HEK293T (cell line): ENCODE results near the gene PARP8.
"Not testable (repeated sequence)": the region's sequence is repeated elsewhere in the genome, so short reads cannot be mapped to it uniquely, and the experiment has no call there.

Source experiments
- CTCF ChIA-PET: fragments of 350-600 bp; formaldehyde crosslinking; extraction: SDS; loops from one replicate; lab custom pipeline; 2021; ENCODE audit warnings: antibody characterized with exemption, inconsistent platforms; lab: Yijun Ruan, JAX
- POLR2A ChIA-PET: fragments of 350-600 bp; formaldehyde crosslinking; extraction: SDS; loops from one replicate; lab custom pipeline; 2020; ENCODE audit warnings: antibody characterized with exemption, inconsistent platforms; lab: Yijun Ruan, JAX
- DNase-seq: peaks from one replicate; pipeline ENCODE4 v3.0.0; 2012; ENCODE audit warnings: mixed read lengths; ENCODE audit errors: extremely low spot score
- ARNT ChIP-seq: fragments of 450-650 bp; IDR thresholded peaks from 2 replicates; pipeline ENCODE4 v1.6.1; 2017; ENCODE audit warnings: mild to moderate bottlenecking
- BHLHE40 ChIP-seq: fragments of 450-650 bp; IDR thresholded peaks from 2 replicates; pipeline ENCODE4 v1.6.1; 2016; ENCODE audit warnings: mild to moderate bottlenecking, moderate library complexity, borderline replicate concordance
- CTBP1 ChIP-seq: fragments of 450-650 bp; IDR thresholded peaks from 2 replicates; pipeline ENCODE4 v1.6.1; 2016; ENCODE audit warnings: borderline replicate concordance
- ELF4 ChIP-seq: fragments of 450-650 bp; IDR thresholded peaks from 2 replicates; pipeline ENCODE4 v1.6.1; 2017; ENCODE audit warnings: antibody characterized with exemption
- FOXA1 ChIP-seq: fragments of 450-650 bp; IDR thresholded peaks from 2 replicates; pipeline ENCODE4 v1.6.1; 2016; ENCODE audit warnings: mild to moderate bottlenecking
- FOXK2 ChIP-seq: fragments of 450-650 bp; IDR thresholded peaks from 2 replicates; pipeline ENCODE4 v1.6.1; 2016; ENCODE audit warnings: mild to moderate bottlenecking
- FOXM1 ChIP-seq: fragments of 450-650 bp; IDR thresholded peaks from 2 replicates; pipeline ENCODE4 v1.6.1; 2017; ENCODE audit warnings: mild to moderate bottlenecking, borderline replicate concordance
- HDGF ChIP-seq: fragments of 450-650 bp; IDR thresholded peaks from 2 replicates; pipeline ENCODE4 v1.6.1; 2017; ENCODE audit warnings: antibody characterized with exemption, borderline replicate concordance
- L3MBTL2 ChIP-seq: fragments of 450-650 bp; conservative IDR thresholded peaks from 2 replicates; pipeline ENCODE4 v1.6.1; 2016; ENCODE audit warnings: mild to moderate bottlenecking
- LEF1 ChIP-seq: fragments of 450-650 bp; IDR thresholded peaks from 2 replicates; pipeline ENCODE4 v1.6.1; 2017; ENCODE audit warnings: mild to moderate bottlenecking, borderline replicate concordance
- NFRKB ChIP-seq: fragments of 450-650 bp; IDR thresholded peaks from 2 replicates; pipeline ENCODE4 v1.6.1; 2016; ENCODE audit warnings: mild to moderate bottlenecking, moderate library complexity
- SP1 ChIP-seq: fragments of 450-650 bp; IDR thresholded peaks from 2 replicates; pipeline ENCODE4 v1.6.1; 2017
- SUZ12 ChIP-seq: fragments of 450-650 bp; IDR thresholded peaks from 2 replicates; pipeline ENCODE4 v1.6.1; 2016; ENCODE audit warnings: mild to moderate bottlenecking
- TARDBP ChIP-seq: fragments of 450-650 bp; IDR thresholded peaks from 2 replicates; pipeline ENCODE4 v1.6.1; 2016
- ZNF384 ChIP-seq: fragments of 450-650 bp; IDR thresholded peaks from 2 replicates; pipeline ENCODE4 v1.6.1; 2016
- TF ChIP-seq, protein P1 (sequence below): fragments of 450-650 bp; IDR thresholded peaks from 2 replicates; pipeline ENCODE4 v1.6.1; 2016

Gene PARP8

DNA sequence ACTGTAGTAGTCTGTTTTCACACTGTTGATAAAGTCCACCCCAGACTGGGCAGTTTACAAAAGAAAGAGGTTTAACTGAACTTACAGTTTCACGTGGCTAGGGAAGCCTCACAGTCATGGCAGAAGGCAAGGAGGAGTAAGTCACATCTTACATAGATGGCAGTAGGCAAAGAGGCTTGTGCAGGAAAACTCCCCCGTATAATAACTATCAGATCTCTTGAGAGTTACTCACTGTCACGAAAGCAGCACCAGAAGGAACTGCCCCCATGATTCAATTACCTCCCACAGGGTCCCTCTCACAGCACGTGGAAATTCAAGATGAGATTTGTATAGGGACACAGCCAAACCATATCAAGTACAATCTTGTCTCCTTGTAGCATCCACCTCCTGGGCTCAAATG lies 21.1 kb downstream of the PARP8 start:
- no peak for DNase-seq
- ChIA-PET POLR2A (no interaction called here), CTCF (no interaction called here)
- TF ChIP-seq SP1 (no peak), L3MBTL2 (no peak), CTBP1 (no peak), TARDBP (no peak), ZNF384 (no peak), FOXM1 (no peak), SUZ12 (no peak)

DNA sequence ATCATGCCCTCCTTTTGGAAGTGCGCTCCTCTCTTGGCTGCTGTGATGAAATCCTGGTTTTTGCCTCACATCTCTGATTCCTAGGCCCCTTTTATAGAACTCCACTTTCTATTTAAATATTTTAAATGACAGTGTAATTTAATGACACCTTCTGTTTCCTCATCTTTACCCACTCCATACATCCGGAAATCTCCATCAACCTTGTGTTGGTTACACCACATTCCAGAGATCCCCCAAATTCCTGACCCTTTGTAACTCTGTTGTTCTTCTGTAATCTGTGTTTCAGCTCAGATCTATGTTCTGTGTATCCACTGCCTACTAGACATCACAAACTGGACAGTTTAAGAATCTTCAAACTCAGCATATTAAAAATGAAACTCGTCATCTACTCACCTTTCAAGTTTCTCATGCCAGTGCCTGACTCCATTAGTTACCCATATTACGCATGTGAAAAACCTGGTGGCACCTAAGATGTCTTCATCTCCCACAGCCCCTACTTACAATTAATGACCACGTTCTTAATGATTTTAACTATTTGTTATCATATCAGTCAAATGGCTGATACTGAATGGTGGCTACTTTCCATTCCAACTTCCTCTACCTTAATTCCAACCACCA lies 25.1 kb downstream of the PARP8 start:
- no peak for TF ChIP-seq BHLHE40
- no peak for TF ChIP-seq LEF1
- TF ChIP-seq SUZ12 = no peak
- TF ChIP-seq HDGF = no peak
- no peak for TF ChIP-seq FOXM1
- TF ChIP-seq TARDBP = no peak
- TF ChIP-seq ELF4 = no peak
- no peak for TF ChIP-seq SP1
- TF ChIP-seq ZNF384 = no peak
- TF ChIP-seq, protein P1, sequence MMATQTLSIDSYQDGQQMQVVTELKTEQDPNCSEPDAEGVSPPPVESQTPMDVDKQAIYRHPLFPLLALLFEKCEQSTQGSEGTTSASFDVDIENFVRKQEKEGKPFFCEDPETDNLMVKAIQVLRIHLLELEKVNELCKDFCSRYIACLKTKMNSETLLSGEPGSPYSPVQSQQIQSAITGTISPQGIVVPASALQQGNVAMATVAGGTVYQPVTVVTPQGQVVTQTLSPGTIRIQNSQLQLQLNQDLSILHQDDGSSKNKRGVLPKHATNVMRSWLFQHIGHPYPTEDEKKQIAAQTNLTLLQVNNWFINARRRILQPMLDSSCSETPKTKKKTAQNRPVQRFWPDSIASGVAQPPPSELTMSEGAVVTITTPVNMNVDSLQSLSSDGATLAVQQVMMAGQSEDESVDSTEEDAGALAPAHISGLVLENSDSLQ = no peak
- no peak for DNase-seq
- CTCF ChIA-PET = no interaction called here
- POLR2A ChIA-PET = no interaction called here

DNA sequence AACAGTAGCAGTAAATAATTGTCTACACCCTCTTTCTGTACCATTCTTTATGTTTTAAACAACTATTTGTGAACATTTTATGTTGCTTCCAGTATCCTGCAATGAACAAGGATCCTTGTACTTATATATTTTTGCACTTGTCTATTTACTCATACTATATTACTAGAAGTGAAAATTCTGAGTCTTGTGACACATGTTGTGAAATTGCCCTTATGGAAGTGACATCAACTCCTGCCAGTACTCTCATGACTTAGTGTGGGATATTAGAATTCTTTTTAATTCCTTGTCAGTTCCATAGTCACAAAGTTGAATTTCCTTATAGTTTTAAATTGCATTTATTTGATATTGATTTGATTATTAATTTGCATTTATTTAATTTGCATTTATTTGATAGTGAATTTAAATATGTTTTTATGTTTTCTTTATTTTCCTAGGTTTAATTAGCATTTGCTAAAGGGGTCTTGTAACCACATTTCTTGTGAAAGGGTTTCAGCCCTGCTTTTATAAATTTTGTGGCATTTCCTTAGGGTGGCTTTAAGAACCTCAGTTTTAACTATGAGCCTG lies 27.7 kb downstream of the PARP8 start:
- DNase-seq = no peak
- ChIA-PET POLR2A (no interaction called here), CTCF (no interaction called here)
- no peak for TF ChIP-seq FOXM1
- no peak for TF ChIP-seq L3MBTL2
- no peak for TF ChIP-seq TARDBP
- TF ChIP-seq LEF1 = no peak
- TF ChIP-seq NFRKB = no peak
- no peak for TF ChIP-seq ARNT

DNA sequence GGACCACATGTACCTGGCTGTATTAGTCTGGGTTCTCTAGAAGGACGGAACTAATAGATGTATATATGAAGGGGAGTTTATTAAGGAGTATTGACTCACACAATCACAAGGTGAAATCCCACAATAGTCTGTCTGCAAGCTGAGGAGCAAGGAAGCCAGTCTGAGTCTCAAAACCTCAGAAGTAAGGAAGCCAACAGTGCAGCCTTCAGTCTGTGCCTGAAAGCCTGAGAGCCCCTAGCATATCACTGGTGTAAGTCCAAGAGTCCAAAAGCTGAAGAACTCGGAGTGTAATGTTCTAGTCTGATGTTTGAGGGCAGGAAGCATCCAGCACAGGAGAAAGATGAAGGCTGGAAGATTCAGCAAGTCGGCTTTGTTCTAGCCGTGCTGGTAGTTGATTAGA lies 28.2 kb downstream of the PARP8 start:
- CTCF ChIA-PET, DNase-seq, POLR2A ChIA-PET: not testable (repeated sequence)

DNA sequence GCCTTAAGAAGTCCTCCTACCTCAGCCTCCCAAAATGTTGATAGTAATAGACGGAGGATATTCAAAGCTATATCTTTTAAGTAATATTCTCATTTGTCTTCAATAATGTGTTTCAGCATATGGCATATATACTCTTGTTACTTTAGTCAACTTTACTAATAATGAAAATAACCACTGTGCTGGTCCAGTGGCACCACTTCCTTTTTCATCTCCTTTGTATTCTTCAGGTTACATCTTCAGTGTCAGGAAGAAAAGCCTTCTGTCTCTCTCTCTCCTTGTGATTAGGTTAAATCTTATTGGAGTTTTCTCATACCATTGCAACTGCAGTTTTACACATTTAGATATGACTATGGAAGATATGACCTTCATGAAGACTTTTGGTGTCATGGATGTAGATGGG lies 31.3 kb downstream of the PARP8 start:
- TF ChIP-seq NFRKB = no peak
- no peak for TF ChIP-seq FOXM1
- TF ChIP-seq, protein P1 = no peak
- no peak for TF ChIP-seq HDGF
- DNase-seq = no peak
- POLR2A ChIA-PET = no interaction called here
- CTCF ChIA-PET = no interaction called here

DNA sequence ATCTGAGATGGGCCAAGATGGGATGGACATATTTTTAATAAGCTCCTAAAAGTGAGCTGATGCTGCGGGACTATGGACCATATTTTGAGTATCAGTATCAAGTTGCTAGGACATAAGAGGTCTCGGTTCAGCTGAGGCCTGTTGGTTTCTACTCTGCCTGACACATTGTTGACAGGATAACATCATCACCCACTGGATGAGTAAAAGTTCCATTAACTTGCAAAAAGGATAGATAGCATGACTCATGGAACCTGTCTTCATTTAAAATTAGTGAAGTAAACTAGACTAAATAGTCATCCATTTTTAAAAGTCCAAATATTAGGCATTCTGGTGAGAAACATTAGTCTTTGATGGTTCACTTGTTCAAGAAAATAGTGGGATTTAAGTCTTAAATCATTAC lies 33.3 kb downstream of the PARP8 start:
- POLR2A ChIA-PET = no interaction called here
- CTCF ChIA-PET = no interaction called here
- TF ChIP-seq L3MBTL2 (no peak), ELF4 (no peak), ZNF384 (no peak), FOXK2 (no peak), BHLHE40 (no peak), SP1 (no peak), HDGF (no peak), TARDBP (no peak), SUZ12 (no peak), CTBP1 (no peak), LEF1 (no peak), FOXM1 (no peak), FOXA1 (no peak)
- TF ChIP-seq, protein P1 = no peak
- DNase-seq = no peak

DNA sequence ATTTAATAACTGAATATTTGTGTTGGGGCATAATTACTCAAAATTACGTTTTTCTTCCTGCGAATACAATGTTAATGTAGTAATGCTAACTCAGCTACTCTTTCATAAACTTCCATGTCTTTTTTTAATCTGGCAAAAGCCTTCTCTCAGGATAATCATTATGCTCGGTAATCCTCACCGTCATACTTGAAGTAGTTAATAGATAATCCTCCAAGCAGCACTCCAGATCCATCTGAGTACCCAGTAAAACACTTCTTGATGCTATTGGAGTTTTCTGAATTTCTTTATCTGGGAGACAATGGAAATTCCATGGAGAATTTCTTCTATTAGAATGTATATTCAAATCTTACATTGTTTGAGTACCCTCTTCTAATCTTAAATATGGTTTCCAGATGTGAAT lies 34.3 kb downstream of the PARP8 start:
- ChIA-PET CTCF (no interaction called here), POLR2A (no interaction called here)
- no peak for TF ChIP-seq ELF4
- no peak for TF ChIP-seq HDGF
- TF ChIP-seq BHLHE40 = no peak
- TF ChIP-seq ZNF384 = no peak
- TF ChIP-seq LEF1 = no peak
- TF ChIP-seq, protein P1 = no peak
- TF ChIP-seq FOXM1 = no peak
- TF ChIP-seq TARDBP = no peak
- no peak for TF ChIP-seq FOXK2
- no peak for TF ChIP-seq L3MBTL2
- no peak for TF ChIP-seq ARNT
- TF ChIP-seq CTBP1 = no peak
- TF ChIP-seq FOXA1 = no peak
- no peak for TF ChIP-seq SUZ12
- no peak for DNase-seq
